Subcutaneous adipose tissue (tissue), 4 donors: Measurements from ENCODE around the gene CYP4Z1. TPM values are rescaled to one million over a fixed set of nuclear protein-coding genes. Genes with fewer than 3 reads are reported as not detected.

ENCODE experiments used
- total RNA-seq, 4 donors: library from RNA; depleted of rRNA; stranded (reverse); fragments of >200 nt; gene quantifications; one replicate each; pipeline ENCODE4 v1.1.0, GENCODE V29; 2016
- TF ChIP-seq, protein P1 (sequence below): fragments of 450-650 bp; IDR thresholded peaks from one replicate; pipeline ENCODE4 v1.5.1; 2016; ENCODE audit warnings: low read depth, mild to moderate bottlenecking, control low read depth, antibody characterized with exemption, moderate library complexity

CYP4Z1 gene
- total RNA-seq, 4 donors from 2014 or later: 3.6 to 13.0 (median 6.7) TPM

DNA sequence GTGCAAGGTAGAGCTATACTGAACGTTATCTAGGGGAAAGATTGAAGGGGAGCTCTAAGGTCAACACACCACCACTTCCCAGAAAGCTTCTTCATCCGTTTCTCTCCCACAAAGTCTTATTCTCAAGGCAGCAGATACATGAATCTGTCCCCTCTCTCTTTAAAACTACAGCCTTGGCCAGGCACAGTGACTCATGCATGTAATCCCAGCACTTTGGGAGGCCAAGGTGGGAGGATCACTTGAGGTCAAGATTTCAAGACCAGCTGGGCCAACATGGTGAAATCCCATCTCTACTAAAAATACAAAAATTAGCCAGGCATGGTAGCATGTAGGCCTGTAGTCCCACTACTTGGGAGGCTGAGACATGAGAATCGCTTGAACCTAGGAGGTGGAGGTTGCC, 35.4 kb upstream of the CYP4Z1 start:
- TF ChIP-seq, protein P1, sequence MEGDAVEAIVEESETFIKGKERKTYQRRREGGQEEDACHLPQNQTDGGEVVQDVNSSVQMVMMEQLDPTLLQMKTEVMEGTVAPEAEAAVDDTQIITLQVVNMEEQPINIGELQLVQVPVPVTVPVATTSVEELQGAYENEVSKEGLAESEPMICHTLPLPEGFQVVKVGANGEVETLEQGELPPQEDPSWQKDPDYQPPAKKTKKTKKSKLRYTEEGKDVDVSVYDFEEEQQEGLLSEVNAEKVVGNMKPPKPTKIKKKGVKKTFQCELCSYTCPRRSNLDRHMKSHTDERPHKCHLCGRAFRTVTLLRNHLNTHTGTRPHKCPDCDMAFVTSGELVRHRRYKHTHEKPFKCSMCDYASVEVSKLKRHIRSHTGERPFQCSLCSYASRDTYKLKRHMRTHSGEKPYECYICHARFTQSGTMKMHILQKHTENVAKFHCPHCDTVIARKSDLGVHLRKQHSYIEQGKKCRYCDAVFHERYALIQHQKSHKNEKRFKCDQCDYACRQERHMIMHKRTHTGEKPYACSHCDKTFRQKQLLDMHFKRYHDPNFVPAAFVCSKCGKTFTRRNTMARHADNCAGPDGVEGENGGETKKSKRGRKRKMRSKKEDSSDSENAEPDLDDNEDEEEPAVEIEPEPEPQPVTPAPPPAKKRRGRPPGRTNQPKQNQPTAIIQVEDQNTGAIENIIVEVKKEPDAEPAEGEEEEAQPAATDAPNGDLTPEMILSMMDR: no peak

DNA sequence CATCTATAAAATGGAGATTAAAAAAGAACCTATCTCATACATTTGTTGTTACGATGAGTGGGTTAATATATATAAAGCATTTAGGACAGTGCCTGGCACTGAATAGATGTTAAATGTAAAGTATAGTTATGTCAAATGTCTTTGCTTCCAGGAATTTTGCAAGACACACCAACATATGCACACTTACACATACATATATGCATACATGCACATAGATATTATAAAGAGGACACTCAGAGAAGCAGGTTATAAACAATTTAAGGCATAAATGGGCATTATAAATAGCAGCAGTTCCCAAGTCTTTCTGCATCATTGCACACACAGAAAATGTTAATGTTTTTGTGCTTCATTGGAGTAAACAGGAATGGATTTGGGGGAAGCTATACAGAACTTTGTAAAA, 30.3 kb upstream of the CYP4Z1 start:
- TF ChIP-seq, protein P1: no peak

GRCh38 chr1:47059376-47059775, 7.7 kb upstream of the CYP4Z1 start:
- TF ChIP-seq, protein P1: no peak

- TF ChIP-seq, protein P1: no peak
Observed at GRCh38 chr1:47104816-47105215, 37.8 kb downstream of the CYP4Z1 start.

DNA sequence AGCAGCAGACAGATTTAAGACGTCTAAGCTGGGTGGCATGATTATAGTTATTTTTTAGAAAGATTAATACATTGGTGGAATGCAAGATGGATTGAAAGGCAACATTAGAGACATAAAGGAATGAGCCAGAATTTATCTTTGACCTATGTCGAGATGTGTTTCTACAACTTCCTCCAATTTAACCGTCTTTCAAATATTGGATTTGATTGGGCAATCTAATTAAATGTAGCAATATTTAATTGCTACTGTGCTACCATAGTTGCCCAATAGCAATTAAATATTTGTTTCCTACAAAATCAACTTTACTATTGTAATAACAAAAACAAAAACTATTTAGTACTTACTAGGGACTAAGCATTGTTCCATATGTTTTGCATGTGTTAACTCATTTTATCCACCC, 39.8 kb downstream of the CYP4Z1 start:
- TF ChIP-seq, protein P1: no peak

DNA sequence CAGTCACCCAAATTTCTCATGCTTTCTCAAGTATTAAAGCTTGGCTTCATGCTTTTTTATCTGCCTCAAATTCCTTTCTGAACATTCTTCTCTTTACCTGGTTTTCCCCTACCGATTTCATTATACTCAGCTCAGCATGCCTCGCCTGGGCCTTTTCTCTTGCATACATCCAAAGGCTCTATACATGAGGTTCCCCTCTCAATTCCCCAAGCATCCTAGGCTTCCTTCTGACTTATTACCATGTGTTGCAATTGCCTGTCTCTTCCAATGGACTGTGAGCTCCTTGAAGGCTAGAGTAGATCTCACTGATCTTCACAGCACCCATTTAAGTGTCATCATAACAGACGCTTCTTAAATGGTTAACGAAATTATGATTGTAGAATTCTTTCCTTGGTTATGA, 46.1 kb downstream of the CYP4Z1 start:
- TF ChIP-seq, protein P1: no peak

GRCh38 chr1:47128221-47128620, 61.2 kb downstream of the CYP4Z1 start:
- TF ChIP-seq, protein P1: no peak
